ENCODE measurements around the gene MARK2. TPM values are rescaled to one million over a fixed set of nuclear protein-coding genes. Genes with fewer than 3 reads are reported as not detected.

Gene MARK2
- total RNA-seq, 1 donor from 2014 or later: 59.1 TPM

DNA sequence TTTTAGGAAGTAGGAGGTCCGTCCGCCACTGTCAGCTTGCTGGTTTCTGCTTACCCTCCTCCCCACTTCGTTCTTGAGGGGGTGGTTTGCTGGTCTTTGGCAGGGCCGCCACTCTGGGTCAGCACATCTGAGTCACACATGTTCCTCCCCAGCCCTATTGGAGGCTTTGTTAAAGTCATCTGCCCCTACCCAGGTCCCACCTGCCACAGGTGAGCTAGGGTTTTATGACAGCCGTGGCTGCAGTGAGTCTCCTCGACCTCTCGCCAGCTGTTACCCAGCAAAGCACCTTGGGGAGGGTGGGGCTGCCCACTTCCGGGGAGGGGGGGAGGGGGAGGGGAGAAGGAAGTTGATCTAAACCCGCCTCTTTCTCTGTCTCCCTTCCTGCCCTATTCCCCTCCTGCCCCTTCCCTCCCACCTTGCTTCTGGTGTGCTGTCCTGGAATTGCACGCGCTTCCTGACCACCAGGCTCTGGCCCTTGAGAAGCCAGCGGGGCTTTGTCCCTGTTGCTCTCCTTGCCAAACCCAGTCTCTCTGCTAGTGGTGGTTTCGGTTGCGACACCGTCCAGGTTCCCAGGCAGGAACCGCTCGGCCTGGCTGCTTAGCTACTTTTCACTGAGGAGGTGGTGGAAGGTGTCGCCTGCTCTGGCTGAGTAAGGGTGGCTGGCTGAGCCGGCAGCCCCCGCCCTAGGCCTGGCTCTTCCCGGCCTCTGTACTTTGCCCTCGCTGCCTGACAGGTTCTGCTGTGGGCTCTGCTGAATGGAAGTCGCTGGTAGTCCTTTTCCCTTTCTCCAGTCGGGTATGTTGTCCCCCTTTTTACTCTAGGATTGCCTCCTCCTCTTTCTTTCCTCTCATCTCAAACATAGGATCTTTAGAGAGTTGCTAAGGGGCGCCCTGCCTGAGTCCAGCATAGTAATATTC, 49.5 kb downstream of the MARK2 start:
- peak overlapping the region; percentile 97 for H3K27ac Mint-ChIP-seq
- no peaks in the 10 kb centered on the region for H3K27me3 Mint-ChIP-seq
- no peak for DNase-seq (ENCODE audit: low spot score, unreplicated experiment)
- H3K4me3 Mint-ChIP-seq (ENCODE audit: low read depth): peak overlapping the region; percentile 64
- peaks cover 41% of the 10 kb centered on the region for H3K4me1 Mint-ChIP-seq (ENCODE audit: low read depth)
- H3K9me3 Mint-ChIP-seq (ENCODE audit: low read depth): no peaks in the 10 kb centered on the region
- TF ChIP-seq, protein P1, sequence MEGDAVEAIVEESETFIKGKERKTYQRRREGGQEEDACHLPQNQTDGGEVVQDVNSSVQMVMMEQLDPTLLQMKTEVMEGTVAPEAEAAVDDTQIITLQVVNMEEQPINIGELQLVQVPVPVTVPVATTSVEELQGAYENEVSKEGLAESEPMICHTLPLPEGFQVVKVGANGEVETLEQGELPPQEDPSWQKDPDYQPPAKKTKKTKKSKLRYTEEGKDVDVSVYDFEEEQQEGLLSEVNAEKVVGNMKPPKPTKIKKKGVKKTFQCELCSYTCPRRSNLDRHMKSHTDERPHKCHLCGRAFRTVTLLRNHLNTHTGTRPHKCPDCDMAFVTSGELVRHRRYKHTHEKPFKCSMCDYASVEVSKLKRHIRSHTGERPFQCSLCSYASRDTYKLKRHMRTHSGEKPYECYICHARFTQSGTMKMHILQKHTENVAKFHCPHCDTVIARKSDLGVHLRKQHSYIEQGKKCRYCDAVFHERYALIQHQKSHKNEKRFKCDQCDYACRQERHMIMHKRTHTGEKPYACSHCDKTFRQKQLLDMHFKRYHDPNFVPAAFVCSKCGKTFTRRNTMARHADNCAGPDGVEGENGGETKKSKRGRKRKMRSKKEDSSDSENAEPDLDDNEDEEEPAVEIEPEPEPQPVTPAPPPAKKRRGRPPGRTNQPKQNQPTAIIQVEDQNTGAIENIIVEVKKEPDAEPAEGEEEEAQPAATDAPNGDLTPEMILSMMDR (IDR thresholded peaks at IDR 0.05; ENCODE audit: unreplicated experiment): no peak
- peaks cover 2% of the 10 kb centered on the region for H3K36me3 Mint-ChIP-seq (ENCODE audit: insufficient read depth)

DNA sequence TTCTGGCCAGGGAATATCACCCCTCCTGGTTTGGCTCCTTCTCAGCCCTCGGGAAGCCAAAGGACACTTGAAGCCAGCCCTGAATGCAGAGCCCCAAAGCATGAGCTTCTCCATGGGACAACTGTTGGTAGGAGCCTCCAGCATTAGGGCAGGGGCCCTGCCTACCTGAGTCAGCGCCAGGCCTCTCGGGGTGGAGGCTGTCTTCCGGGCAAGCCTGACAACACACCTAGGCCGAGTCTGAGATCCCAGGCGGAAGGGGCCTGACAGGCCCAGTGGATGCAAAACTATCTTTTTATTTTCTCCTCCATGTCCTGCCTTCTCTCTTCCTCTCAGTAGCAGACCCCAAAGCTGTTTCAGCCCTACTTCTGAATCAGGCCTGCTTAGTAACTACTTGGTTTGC, 50.4 kb downstream of the MARK2 start:
- Mint-ChIP-seq H3K4me1 (ENCODE audit: low read depth) (peaks cover 36% of the 10 kb centered on the region), H3K4me3 (ENCODE audit: low read depth) (peak overlapping the region; percentile 64), H3K27ac (peak overlapping the region; percentile 97), H3K9me3 (ENCODE audit: low read depth) (no peaks in the 10 kb centered on the region), H3K36me3 (ENCODE audit: insufficient read depth) (peaks cover 2% of the 10 kb centered on the region), H3K27me3 (no peaks in the 10 kb centered on the region)
- no peak for DNase-seq (ENCODE audit: low spot score, unreplicated experiment)
- TF ChIP-seq, protein P1 (IDR thresholded peaks at IDR 0.05; ENCODE audit: unreplicated experiment): no peak

DNA sequence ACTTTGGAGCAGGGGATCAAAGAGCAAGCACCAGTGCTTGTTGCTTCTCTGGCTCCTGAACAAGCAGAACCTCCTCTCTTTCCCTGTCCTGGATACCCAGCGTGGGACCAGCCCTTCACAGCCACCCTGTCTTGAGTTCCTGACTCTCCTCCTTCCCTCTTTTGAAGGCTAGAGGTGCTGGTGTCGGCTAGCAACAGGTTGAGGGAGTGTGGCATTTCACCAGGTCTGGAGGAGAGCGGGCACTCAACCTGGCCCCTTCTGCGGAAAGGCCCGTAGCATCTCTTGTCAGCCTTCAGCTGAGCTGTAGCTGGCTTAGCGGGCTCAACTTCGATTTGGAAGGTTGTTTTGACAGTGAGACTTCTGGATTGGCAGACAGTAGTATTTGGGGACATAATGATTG, 51.5 kb downstream of the MARK2 start:
- H3K36me3 Mint-ChIP-seq (ENCODE audit: insufficient read depth): peaks cover 2% of the 10 kb centered on the region
- TF ChIP-seq, protein P1 (IDR thresholded peaks at IDR 0.05; ENCODE audit: unreplicated experiment): no peak
- no peak overlapping the region for H3K4me3 Mint-ChIP-seq (ENCODE audit: low read depth)
- DNase-seq (ENCODE audit: low spot score, unreplicated experiment): no peak
- H3K27ac Mint-ChIP-seq: peak overlapping the region; percentile 51
- H3K9me3 Mint-ChIP-seq (ENCODE audit: low read depth): no peaks in the 10 kb centered on the region
- no peaks in the 10 kb centered on the region for H3K27me3 Mint-ChIP-seq
- peaks cover 32% of the 10 kb centered on the region for H3K4me1 Mint-ChIP-seq (ENCODE audit: low read depth)

DNA sequence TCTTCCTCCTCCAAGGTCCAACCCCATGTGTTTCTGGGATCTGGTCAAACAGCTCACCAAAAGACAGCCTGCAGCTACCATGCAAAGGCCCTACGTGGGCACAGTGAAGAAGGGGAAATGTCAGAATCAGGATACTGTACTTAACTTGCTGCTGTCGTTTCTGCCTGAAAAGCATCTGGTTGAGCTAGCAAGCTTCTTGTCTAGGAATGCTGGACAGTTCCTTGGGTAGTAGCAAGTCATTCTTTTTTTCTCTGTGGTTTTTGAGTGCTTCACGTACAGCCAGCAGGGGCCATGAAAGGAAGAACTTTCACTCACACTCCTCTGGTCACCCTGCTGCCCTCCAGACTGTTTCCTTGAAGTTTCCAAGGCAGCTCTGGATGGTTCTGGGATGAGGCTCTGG, 53.3 kb downstream of the MARK2 start:
- H3K4me1 Mint-ChIP-seq (ENCODE audit: low read depth): peaks cover 28% of the 10 kb centered on the region
- peaks cover 8% of the 10 kb centered on the region for H3K36me3 Mint-ChIP-seq (ENCODE audit: insufficient read depth)
- no peaks in the 10 kb centered on the region for H3K9me3 Mint-ChIP-seq (ENCODE audit: low read depth)
- TF ChIP-seq, protein P1 (IDR thresholded peaks at IDR 0.05; ENCODE audit: unreplicated experiment): no peak
- H3K27ac Mint-ChIP-seq: no peak overlapping the region
- H3K27me3 Mint-ChIP-seq: no peaks in the 10 kb centered on the region
- no peak overlapping the region for H3K4me3 Mint-ChIP-seq (ENCODE audit: low read depth)
- no peak for DNase-seq (ENCODE audit: low spot score, unreplicated experiment)

DNA sequence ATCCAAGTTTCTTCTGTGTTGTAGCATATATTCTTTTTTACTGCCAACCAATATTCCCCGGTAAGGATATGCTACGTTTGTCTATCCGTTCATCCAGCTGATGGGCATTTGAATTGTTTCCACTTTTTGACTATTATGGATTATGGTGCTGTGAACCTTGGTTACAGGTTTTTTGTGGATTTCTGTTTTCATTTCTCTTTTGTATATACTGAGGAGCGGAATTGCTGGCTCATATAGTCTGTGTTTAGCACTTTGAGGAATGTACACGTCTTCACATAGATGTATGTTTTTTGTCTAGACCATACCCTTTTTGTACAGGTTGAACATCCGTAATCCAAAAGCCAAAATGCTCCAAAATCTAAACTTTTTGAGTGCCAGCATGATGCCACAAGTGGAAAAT, 54.4 kb downstream of the MARK2 start:
- TF ChIP-seq, protein P1 (IDR thresholded peaks at IDR 0.05; ENCODE audit: unreplicated experiment): no peak
- Mint-ChIP-seq H3K4me1 (ENCODE audit: low read depth) (peaks cover 18% of the 10 kb centered on the region), H3K27ac (no peak overlapping the region), H3K36me3 (ENCODE audit: insufficient read depth) (peaks cover 12% of the 10 kb centered on the region), H3K27me3 (no peaks in the 10 kb centered on the region), H3K9me3 (ENCODE audit: low read depth) (no peaks in the 10 kb centered on the region), H3K4me3 (ENCODE audit: low read depth) (no peak overlapping the region)
- DNase-seq (ENCODE audit: low spot score, unreplicated experiment): no peak
